HFF-Myc (cell line): ENCODE measurements around the gene RTCB.

Experiments
- DNase-seq: peaks from one replicate; pipeline ENCODE4 v3.0.0-alpha.2; 2011; ENCODE audit warnings: low read depth; ENCODE audit errors: extremely low read depth
- H3K4me3 ChIP-seq: replicated peaks from 2 replicates; pipeline ENCODE4 v1.5.1; 2011; ENCODE audit warnings: low read depth, mild to moderate bottlenecking, control low read depth, low read length
- CTCF ChIP-seq: IDR thresholded peaks from 2 replicates; pipeline ENCODE4 v1.5.1; 2012; ENCODE audit warnings: mild to moderate bottlenecking, low read depth, low read length, control low read depth; ENCODE audit errors: missing control alignments

The RTCB gene

GRCh38 chr22:32342977-32343376, 69.1 kb downstream of the RTCB start:
- no peak for TF ChIP-seq CTCF
- DNase-seq: no peak

GRCh38 chr22:32341122-32341740, 70.8 kb downstream of the RTCB start:
- H3K4me3 ChIP-seq: no peak overlapping the region
- no peak for TF ChIP-seq CTCF
- no peak for DNase-seq

More at GRCh38 chr22:32342977-32343376, 69.1 kb downstream of the RTCB start:
- no peak overlapping the region for H3K4me3 ChIP-seq

- DNase-seq: no peak
- H3K4me3 ChIP-seq: no peak overlapping the region
- no peak for TF ChIP-seq CTCF
Observed at GRCh38 chr22:32340411-32340810, 71.6 kb downstream of the RTCB start.

- no peak for DNase-seq
- no peak overlapping the region for H3K4me3 ChIP-seq
- no peak for TF ChIP-seq CTCF
Observed at GRCh38 chr22:32339190-32340012, 72.6 kb downstream of the RTCB start.

- no peak overlapping the region for H3K4me3 ChIP-seq
- TF ChIP-seq CTCF: no peak
- DNase-seq: no peak
Observed at GRCh38 chr22:32338757-32339156, 73.3 kb downstream of the RTCB start.
